HepG2 (cell line): Measurements from ENCODE around the gene GALC. TPM values are rescaled to one million over a fixed set of nuclear protein-coding genes. Genes with fewer than 3 reads are reported as not detected.

Experiments
- ATAC-seq: fragments of 200-7000 bp; cut with Tn5 transposase; 3 replicates; pipeline ENCODE4 v1.9.1; 2020; ENCODE audit warnings: mild to moderate bottlenecking, moderate library complexity
- BruUV-seq: library from RNA; stranded (reverse); fragments of 400-500 nt; replicated peaks from 2 replicates; lab custom pipeline; 2021; lab: Mats Ljungman, UMichigan
- CTCF ChIA-PET: fragments of 300-600 bp; formaldehyde crosslinking; extraction: SDS; loops from one replicate; lab custom pipeline; 2021; ENCODE audit warnings: low total read pairs, inconsistent platforms, low intra/inter-chr PET ratio; lab: Yijun Ruan, JAX
- POLR2A ChIA-PET: fragments of 350-600 bp; sonication (Branson Sonifier 250); formaldehyde crosslinking; loops from one replicate; lab custom pipeline; 2020; ENCODE audit warnings: antibody characterized with exemption, inconsistent platforms; lab: Yijun Ruan, JAX
- DNase-seq: peaks from one replicate; pipeline ENCODE4 v3.0.0-alpha.2; 2015; ENCODE audit warnings: low spot score
- FAIRE-seq: peaks from 3 replicates; lab custom pipeline; 2011; peaks lifted over from hg19 to GRCh38; lab: Jason Lieb, UNC
- H2AFZ ChIP-seq: one replicate; pipeline ENCODE4 v1.6.1; 2011; ENCODE audit warnings: low read length, inconsistent platforms
- H3K27ac ChIP-seq: fragments of 300-600 bp; 3 replicates; pipeline ENCODE4 v1.8.0; 2011; ENCODE audit warnings: mixed run types, mild to moderate bottlenecking, mixed read lengths, low read length, inconsistent platforms; ENCODE audit not compliant: insufficient read depth; ENCODE audit errors: extremely low read length
- H3K27me3 ChIP-seq, 2 experiments: fragments of 200-600 bp in 1 of 2; 2 replicates in 1 of 2; 3 replicates in 1 of 2; pipeline versions ENCODE4 v1.6.0 to v1.8.0; 2011; ENCODE audit warnings: low read length in 2 of 2, mild to moderate bottlenecking in 2 of 2, moderate library complexity in 2 of 2, inconsistent platforms in 1 of 2; ENCODE audit not compliant: insufficient read depth in 2 of 2, control insufficient read depth in 1 of 2
- H3K36me3 ChIP-seq, 2 experiments: fragments of 200-600 bp in 1 of 2; replicated peaks in 1 of 2; 2 replicates in 1 of 2; 3 replicates in 1 of 2; pipeline versions ENCODE4 v1.5.1 to v1.8.0; 2011; ENCODE audit warnings: low read length in 2 of 2, inconsistent platforms in 1 of 2; ENCODE audit not compliant: insufficient read depth in 2 of 2, control insufficient read depth in 1 of 2
- H3K4me1 ChIP-seq: 2 replicates; pipeline ENCODE4 v1.5.1; 2012; ENCODE audit warnings: low read length, inconsistent platforms; ENCODE audit not compliant: insufficient read depth
- H3K4me2 ChIP-seq: 2 replicates; pipeline ENCODE4 v1.6.0; 2011; ENCODE audit warnings: low read depth, low read length, inconsistent platforms
- H3K4me3 ChIP-seq, 3 experiments: fragments of 200-600 bp in 1 of 3; sonication (generic), shearing (Covaris generic) in 1 of 3; replicated peaks in 1 of 3; 2 replicates each; pipeline ENCODE4 v1.5.1; 2011 to 2016; ENCODE audit warnings: low read length in 3 of 3, inconsistent platforms in 2 of 3, low read depth in 2 of 3, mild to moderate bottlenecking in 2 of 3, control low read depth in 1 of 3, mixed read lengths in 1 of 3; ENCODE audit not compliant: insufficient read depth in 1 of 3
- H3K79me2 ChIP-seq: one replicate; pipeline ENCODE4 v1.6.1; 2011; ENCODE audit warnings: low read length, inconsistent platforms; ENCODE audit not compliant: insufficient read depth
- H3K9ac ChIP-seq: 2 replicates; pipeline ENCODE4 v1.6.0; 2011; ENCODE audit warnings: mild to moderate bottlenecking, low read depth, low read length, inconsistent platforms; ENCODE audit not compliant: insufficient read depth
- H3K9me3 ChIP-seq: 2 replicates; pipeline ENCODE4 v1.5.1; 2012; ENCODE audit warnings: mild to moderate bottlenecking, low read length
- H4K20me1 ChIP-seq: 2 replicates; pipeline ENCODE4 v1.6.0; 2011; ENCODE audit warnings: inconsistent platforms, mild to moderate bottlenecking, low read length, moderate library complexity; ENCODE audit not compliant: insufficient read depth
- ELF4 ChIP-seq: sonication (generic); formaldehyde crosslinking; IDR thresholded peaks from 2 replicates; pipeline ENCODE4 v1.5.0; 2020; ENCODE audit warnings: missing genetic modification reagents, mild to moderate bottlenecking, moderate library complexity, borderline replicate concordance
- MAX ChIP-seq: IDR thresholded peaks from 2 replicates; pipeline ENCODE4 v1.6.1; 2012; ENCODE audit warnings: inconsistent platforms
- MNT ChIP-seq: fragments of 450-650 bp; IDR thresholded peaks from 2 replicates; pipeline ENCODE4 v1.6.1; 2016
- POLR2G ChIP-seq: fragments of 200-400 bp; formaldehyde crosslinking; IDR thresholded peaks from 2 replicates; pipeline ENCODE4 v1.6.1; 2018; ENCODE audit warnings: mild to moderate bottlenecking, low read depth, low read length, moderate library complexity
- PRMT3 ChIP-seq: sonication (generic); formaldehyde crosslinking; IDR thresholded peaks from 2 replicates; pipeline ENCODE4 v1.8.1; 2022; ENCODE audit warnings: low read depth, mild to moderate bottlenecking, moderate library complexity, missing genetic modification reagents, borderline replicate concordance
- ZC3H4 ChIP-seq: sonication (generic); formaldehyde crosslinking; IDR thresholded peaks from 2 replicates; pipeline ENCODE4 v1.4.0; 2020; ENCODE audit warnings: missing genetic modification reagents, borderline replicate concordance
- ZGPAT ChIP-seq: IDR thresholded peaks from 2 replicates; pipeline ENCODE4 v1.6.1; 2016; ENCODE audit warnings: mild to moderate bottlenecking
- ZNF468 ChIP-seq: sonication (generic); formaldehyde crosslinking; IDR thresholded peaks from 2 replicates; pipeline ENCODE4 v1.8.0; 2022; ENCODE audit warnings: mild to moderate bottlenecking, moderate library complexity, missing genetic modification reagents
- ZNF607 ChIP-seq: sonication (generic); formaldehyde crosslinking; IDR thresholded peaks from 2 replicates; pipeline ENCODE4 v1.5.1; 2020; ENCODE audit warnings: missing genetic modification reagents, mild to moderate bottlenecking, borderline replicate concordance
- ZNF713 ChIP-seq: sonication (generic); formaldehyde crosslinking; IDR thresholded peaks from 2 replicates; pipeline ENCODE4 v1.4.0; 2020; ENCODE audit warnings: mild to moderate bottlenecking, missing genetic modification reagents
- WGBS: methylation state at CpG from one replicate; pipeline ENCODE4 v1.1.6; 2017; ENCODE audit warnings: low lambda C conversion rate; 5-methylcytosine and 5-hydroxymethylcytosine counted together
- in situ Hi-C: cut with HindIII; loops from 2 replicates; pipeline ENCODE4 v1.10.0; 2017; ENCODE audit warnings: low pct_unique_long_range_greater_than_20kb; ENCODE audit not compliant: extremely low pct_ligation_motif_present
- intact Hi-C: fragments of 100-400 bp; cut with micrococcal nuclease; formaldehyde crosslinking; loops from one replicate; pipeline ENCODE4 v1.10.0; 2022; ENCODE audit not compliant: unreplicated experiment
- polyA plus RNA-seq, 8 experiments: library from polyadenylated mRNA; depleted of rRNA in 3 of 8; stranded (reverse) in 7 of 8; unstranded in 1 of 8; fragments of >200 nt; fragmentation: Illumina TruSeq in 4 of 8; extraction: Trizol in 4 of 8; gene quantifications; 2 replicates each; pipeline versions ENCODE4 v1.2.1 to v1.2.3, GENCODE V29; 2011 to 2016; ENCODE audit warnings: low read depth in 4 of 8, missing spikeins in 1 of 8, mixed read lengths in 1 of 8; ENCODE audit not compliant: insufficient read depth in 1 of 8
- total RNA-seq, 5 experiments: library from RNA; depleted of rRNA; stranded (reverse); fragments of >200 nt; fragmentation: Illumina TruSeq; extraction: Trizol; gene quantifications; 2 replicates each; pipeline ENCODE4 v1.2.3, GENCODE V29; 2016; ENCODE audit warnings: low read depth in 1 of 5
- TF ChIP-seq, protein P1 (sequence below): sonication (generic); formaldehyde crosslinking; IDR thresholded peaks from 2 replicates; pipeline ENCODE4 v1.8.0; 2022; ENCODE audit warnings: missing genetic modification reagents, low read depth, mild to moderate bottlenecking, borderline replicate concordance

GALC gene
- total and polyA plus RNA-seq, 2 of the 13 experiments (the other 11 are each of a cell fraction or from before 2014, with no cell fraction given), result not detected

DNA sequence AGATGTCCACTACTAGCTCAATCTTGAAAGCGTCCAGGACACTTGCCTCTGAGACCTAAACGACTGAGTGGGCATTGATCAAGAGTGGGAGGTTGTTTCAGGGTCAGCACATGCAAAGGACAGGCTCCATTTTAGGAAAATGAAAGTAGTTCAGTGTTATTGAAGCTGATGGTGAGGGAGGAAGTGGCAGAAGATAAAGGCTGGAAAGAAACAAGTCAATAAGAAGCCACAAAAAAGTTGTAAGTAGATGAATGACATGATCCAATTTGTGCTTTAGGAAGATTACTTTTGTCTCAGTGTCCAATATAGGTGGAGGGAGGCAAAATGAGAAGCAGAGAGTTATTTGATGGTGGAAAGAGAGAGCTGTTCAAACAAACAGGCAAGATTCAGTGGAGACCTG, 33.9 kb upstream of the GALC start:
- TF ChIP-seq ELF4 (no peak), MAX (peak; percentile 42; the same call in 1 of the 2 replicates)
- ATAC-seq, result no peak
- in situ Hi-C loops (no loop called here), intact Hi-C loops (no loop called here)
- no peak for FAIRE-seq
- Histone ChIP-seq H2AFZ (no peak overlapping the region), H3K4me3 (peak overlapping the region; percentile 68 to 69 (median 69)), H3K4me1 (peaks cover 74% of the 10 kb centered on the region), H3K9me3 (no peaks in the 10 kb centered on the region), H3K9ac (peak overlapping the region; percentile 71; the same call in 1 of the 2 replicates), H3K27ac (no peak overlapping the region), H3K79me2 (peaks cover 52% of the 10 kb centered on the region), H3K27me3 (no peaks in the 10 kb centered on the region), H3K4me2 (peak overlapping the region; percentile 67), H3K36me3 (peaks cover 2 to 14% of the 10 kb centered on the region in 2 experiments; a peak in 2 of 5 replicates), H4K20me1 (no peaks in the 10 kb centered on the region)
- ChIA-PET POLR2A (interaction anchor here (0.8 to 1.2 kb wide), 3 partner anchors 9 to 15 kb away, joined by 3 read pairs; no protein-coding TSS in a partner anchor), CTCF (no interaction called here)
- 47% methylated on average over 2 of the region's 2 CpGs for WGBS
- BruUV-seq, result no TSS peak
- DNase-seq, result no peak

DNA sequence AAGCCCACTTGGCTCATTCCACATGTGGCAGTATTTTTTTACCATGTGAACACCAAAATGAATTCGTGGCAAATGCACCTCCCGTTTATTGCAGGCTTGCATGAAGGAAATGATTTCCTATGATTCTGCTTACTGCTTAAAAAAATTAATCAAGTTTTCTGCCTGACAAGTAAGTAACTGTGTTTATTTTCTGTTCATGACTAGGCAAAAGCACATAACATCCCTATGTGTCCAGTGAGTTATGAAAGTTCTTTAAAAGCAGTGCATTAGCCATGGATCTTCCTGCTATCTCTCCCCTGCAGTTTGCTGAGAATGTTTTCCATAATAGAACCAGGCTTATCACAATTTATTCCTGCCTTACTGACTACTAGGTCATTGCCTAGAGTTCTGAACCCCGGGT, 32.3 kb upstream of the GALC start:
- DNase-seq, result no peak
- ChIA-PET POLR2A (no interaction called here), CTCF (no interaction called here)
- Histone ChIP-seq H4K20me1 (no peaks in the 10 kb centered on the region), H3K9me3 (no peaks in the 10 kb centered on the region), H3K9ac (peak overlapping the region; percentile 71), H3K4me3 (peak overlapping the region; percentile 68 to 69 (median 69)), H2AFZ (no peak overlapping the region), H3K4me1 (peaks cover 88% of the 10 kb centered on the region), H3K27me3 (no peaks in the 10 kb centered on the region), H3K4me2 (peak overlapping the region; percentile 67), H3K36me3 (peaks cover 2 to 11% of the 10 kb centered on the region in 2 experiments; a peak in 2 of 5 replicates), H3K79me2 (peaks cover 47% of the 10 kb centered on the region), H3K27ac (peak overlapping the region; percentile 78)
- BruUV-seq, result no TSS peak
- intact Hi-C loops (no loop called here), in situ Hi-C loops (no loop called here)
- WGBS, result 0% methylated on average over 3 of the region's 3 CpGs
- peak; percentile 10; the same call in 1 of the 3 replicates for ATAC-seq
- peak; percentile 40 for FAIRE-seq
- TF ChIP-seq, protein P1, sequence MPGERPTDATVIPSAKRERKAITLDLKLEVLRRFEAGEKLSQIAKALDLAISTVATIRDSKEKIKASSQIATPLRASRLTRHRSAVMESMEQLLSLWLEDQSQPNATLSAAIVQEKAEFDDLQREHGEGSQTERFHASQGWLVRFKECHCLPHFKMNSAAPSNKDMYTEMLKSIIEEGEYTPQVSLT (CRISPR knock-in tag), result no peak
- TF ChIP-seq ZC3H4 (CRISPR knock-in tag), result no peak
- peak; percentile 18; the same call in 1 of the 2 replicates for TF ChIP-seq POLR2G
- no peak for TF ChIP-seq ZNF607 (CRISPR knock-in tag)
- no peak for TF ChIP-seq ZNF468 (CRISPR knock-in tag)
- 0 out of 2 replicates have a peak, but pooled peaks have one; percentile 1 for TF ChIP-seq ZGPAT (CRISPR knock-in tag)
- TF ChIP-seq PRMT3, result no peak
- no peak for TF ChIP-seq ZNF713
- TF ChIP-seq MNT, result peak; percentile 26; the same call in 1 of the 2 replicates
